ENCODE results near the gene DCAF8. TPM values are rescaled to one million over a fixed set of nuclear protein-coding genes. Genes with fewer than 3 reads are reported as not detected.

Gene DCAF8
- total RNA-seq, 2 donors from 2014 or later: 124 to 167 TPM

DNA sequence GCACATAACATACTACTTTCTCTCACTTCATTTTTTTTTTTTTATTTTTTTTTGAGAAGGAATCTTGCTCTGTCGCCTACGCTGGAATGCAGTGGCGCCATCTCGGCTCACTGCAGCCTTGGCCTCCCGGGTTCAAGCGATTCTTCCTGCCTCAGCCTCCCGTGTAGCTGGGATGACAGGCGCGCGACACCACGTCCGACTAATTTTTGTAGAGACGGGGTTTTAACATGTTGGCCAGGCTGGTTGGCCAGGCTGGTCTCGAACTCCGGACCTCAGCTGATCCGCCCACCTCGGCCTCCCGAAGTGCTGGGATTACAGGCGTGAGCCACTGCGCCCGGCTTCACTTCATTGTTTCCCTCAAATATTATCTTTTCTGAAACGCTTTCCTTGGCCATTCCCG is 23.2 kb upstream of the DCAF8 start:
- peak overlapping the region; percentile 97 for H3K4me3 ChIP-seq
- peaks cover 31% of the 10 kb centered on the region for H3K36me3 ChIP-seq
- no peak overlapping the region for H3K27ac ChIP-seq
- peaks cover 15 to 23% of the 10 kb centered on the region in 2 donors for H3K4me1 ChIP-seq (ENCODE audit: control insufficient read depth in 1 of 2, low read depth in 2 of 2)
- no peaks in the 10 kb centered on the region for H3K27me3 ChIP-seq (replicated peaks; ENCODE audit: insufficient read depth)
- no peak for DNase-seq (ENCODE audit: low spot score)
- ATAC-seq (ENCODE audit: insufficient number of reproducible peaks, low FRiP score, low read depth): no peak
- H3K9me3 ChIP-seq: no peaks in the 10 kb centered on the region
- TF ChIP-seq, protein P1, sequence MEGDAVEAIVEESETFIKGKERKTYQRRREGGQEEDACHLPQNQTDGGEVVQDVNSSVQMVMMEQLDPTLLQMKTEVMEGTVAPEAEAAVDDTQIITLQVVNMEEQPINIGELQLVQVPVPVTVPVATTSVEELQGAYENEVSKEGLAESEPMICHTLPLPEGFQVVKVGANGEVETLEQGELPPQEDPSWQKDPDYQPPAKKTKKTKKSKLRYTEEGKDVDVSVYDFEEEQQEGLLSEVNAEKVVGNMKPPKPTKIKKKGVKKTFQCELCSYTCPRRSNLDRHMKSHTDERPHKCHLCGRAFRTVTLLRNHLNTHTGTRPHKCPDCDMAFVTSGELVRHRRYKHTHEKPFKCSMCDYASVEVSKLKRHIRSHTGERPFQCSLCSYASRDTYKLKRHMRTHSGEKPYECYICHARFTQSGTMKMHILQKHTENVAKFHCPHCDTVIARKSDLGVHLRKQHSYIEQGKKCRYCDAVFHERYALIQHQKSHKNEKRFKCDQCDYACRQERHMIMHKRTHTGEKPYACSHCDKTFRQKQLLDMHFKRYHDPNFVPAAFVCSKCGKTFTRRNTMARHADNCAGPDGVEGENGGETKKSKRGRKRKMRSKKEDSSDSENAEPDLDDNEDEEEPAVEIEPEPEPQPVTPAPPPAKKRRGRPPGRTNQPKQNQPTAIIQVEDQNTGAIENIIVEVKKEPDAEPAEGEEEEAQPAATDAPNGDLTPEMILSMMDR (IDR thresholded peaks at IDR 0.05): no peak

DNA sequence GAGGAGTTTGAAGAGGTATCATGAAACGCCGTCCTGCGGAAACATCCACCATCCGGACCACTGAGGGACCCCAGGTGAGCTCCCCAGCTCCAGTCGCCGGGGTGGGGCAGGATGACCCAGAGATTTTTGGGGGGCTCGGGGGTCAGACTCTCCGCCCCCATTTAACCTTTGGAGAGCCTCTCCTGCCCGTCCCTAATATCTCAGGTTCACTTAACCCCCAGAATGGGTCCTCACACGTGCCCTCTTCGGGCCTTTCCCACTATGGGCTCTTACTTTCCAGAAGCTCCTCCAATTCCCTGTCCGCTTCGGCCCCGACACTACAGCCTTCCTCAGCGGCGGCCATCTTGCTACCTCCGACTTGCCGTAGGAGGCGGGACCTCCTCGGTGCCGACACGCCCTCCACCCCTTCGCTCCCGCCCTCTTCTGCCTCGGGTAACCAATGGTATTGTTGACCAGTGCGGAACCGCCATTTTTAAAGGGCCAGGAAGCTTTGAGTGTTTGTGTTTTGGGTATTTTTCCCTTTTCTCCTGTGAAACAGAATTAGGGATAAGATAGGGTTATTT is 22.5 kb upstream of the DCAF8 start, which contains the start of gene PEX19:
Gene PEX19 (minus strand): TSS at position 352 of the 563 bp plus-strand sequence. CDS start 9 bp downstream, at position 343.
- Histone ChIP-seq H3K27ac (peak within 1 kb of the TSS; percentile 69 to 85), H3K9me3 (no peaks in the 10 kb centered on the region), H3K4me3 (peak within 1 kb of the TSS; percentile 97), H3K36me3 (peaks cover 31% of the 10 kb centered on the region), H3K4me1 (ENCODE audit: control insufficient read depth in 1 of 2, low read depth in 2 of 2) (peaks cover 15 to 23% of the 10 kb centered on the region in 2 donors), H3K27me3 (replicated peaks; ENCODE audit: insufficient read depth) (no peaks in the 10 kb centered on the region)
- TF ChIP-seq, protein P1 (IDR thresholded peaks at IDR 0.05): no peak
- DNase-seq (ENCODE audit: low spot score) (peak; percentile 85), ATAC-seq (ENCODE audit: insufficient number of reproducible peaks, low FRiP score, low read depth) (peak; percentile 97)

DNA sequence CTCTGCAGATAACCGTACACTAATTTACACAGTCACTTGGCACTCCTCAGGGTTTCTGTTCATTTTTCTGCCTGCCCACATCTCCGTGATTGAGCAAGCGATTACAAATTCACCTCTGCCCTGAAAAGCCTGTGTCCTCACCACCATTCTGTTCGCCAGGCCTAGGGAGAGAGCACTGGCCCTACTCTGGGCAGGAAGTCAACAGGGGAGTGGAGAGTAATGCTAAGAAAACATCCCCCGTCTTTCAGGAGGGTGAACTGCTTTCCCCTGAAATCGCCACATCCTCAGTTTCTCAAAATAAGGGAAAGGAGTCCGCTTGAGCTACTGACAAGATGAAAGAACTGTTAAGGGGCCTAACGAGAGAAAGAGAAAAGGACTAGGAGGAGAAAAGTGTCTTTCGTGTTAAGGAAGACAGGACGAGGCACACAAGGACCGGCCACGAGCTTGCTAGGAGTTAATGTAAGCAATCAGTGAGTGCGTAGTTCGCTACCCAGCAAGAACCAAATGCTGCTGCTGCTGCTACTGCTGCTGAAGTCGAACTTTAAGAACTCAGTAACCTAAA is 22.0 kb upstream of the DCAF8 start:
- H3K9me3 ChIP-seq: no peaks in the 10 kb centered on the region
- no peaks in the 10 kb centered on the region for H3K27me3 ChIP-seq (replicated peaks; ENCODE audit: insufficient read depth)
- ATAC-seq (ENCODE audit: insufficient number of reproducible peaks, low FRiP score, low read depth) (no peak), DNase-seq (ENCODE audit: low spot score) (no peak)
- H3K4me3 ChIP-seq: peak overlapping the region; percentile 97
- peaks cover 33% of the 10 kb centered on the region for H3K36me3 ChIP-seq
- H3K27ac ChIP-seq: peak overlapping the region; percentile 69 to 85
- TF ChIP-seq, protein P1 (IDR thresholded peaks at IDR 0.05): no peak
- H3K4me1 ChIP-seq (ENCODE audit: control insufficient read depth in 1 of 2, low read depth in 2 of 2): peaks cover 15 to 23% of the 10 kb centered on the region in 2 donors

DNA sequence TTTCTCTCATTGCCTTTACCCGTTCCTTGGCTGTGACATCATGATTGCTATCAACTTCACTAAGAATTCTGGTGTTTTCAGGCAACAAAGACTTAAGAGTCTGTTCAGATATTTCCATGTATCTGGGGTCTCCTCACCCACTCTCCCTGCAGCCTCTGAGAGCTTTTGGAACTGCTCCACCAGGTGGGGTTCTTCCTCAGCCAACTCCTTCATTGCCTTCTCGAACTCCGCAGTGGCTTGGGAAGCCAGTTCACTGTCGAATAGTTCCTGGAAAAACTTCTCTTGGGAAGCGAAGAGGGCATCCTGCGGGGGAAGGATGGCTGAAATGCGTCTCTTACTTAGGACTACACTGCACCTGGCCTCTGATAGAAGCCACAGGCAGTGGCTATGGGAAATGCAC is 20.5 kb upstream of the DCAF8 start:
- no peak overlapping the region for H3K27ac ChIP-seq

DNA sequence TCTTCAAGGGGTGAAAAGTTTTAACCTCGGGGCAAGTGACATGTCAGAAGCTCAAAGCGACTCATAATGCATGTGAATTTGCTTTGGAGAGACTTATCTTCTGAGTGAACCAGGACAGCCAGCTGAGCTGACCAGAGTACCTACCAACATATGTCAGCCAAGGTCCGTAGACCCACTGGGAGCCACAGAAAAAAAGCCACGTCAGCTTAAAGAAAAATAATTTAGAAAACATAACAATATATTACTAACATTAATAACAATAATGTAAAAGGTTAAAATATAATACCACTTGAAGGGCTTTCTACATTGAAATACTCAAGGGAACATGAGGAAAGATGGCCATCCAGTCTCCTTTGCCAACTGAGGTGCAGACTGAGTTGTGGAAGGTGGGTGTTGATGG is 15.6 kb upstream of the DCAF8 start:
- H3K36me3 ChIP-seq: peaks cover 44% of the 10 kb centered on the region
- no peak for DNase-seq (ENCODE audit: low spot score)
- no peak overlapping the region for H3K27ac ChIP-seq
- no peaks in the 10 kb centered on the region for H3K9me3 ChIP-seq
- H3K4me1 ChIP-seq (ENCODE audit: control insufficient read depth in 1 of 2, low read depth in 2 of 2): peaks cover 0 to 8% of the 10 kb centered on the region in 2 donors
- no peak overlapping the region for H3K4me3 ChIP-seq
- TF ChIP-seq, protein P1 (IDR thresholded peaks at IDR 0.05): no peak
- H3K27me3 ChIP-seq (replicated peaks; ENCODE audit: insufficient read depth): no peaks in the 10 kb centered on the region
- no peak for ATAC-seq (ENCODE audit: insufficient number of reproducible peaks, low FRiP score, low read depth)

More for the DNA sequence above, 20.5 kb upstream of the DCAF8 start:
- Histone ChIP-seq H3K36me3 (peaks cover 44% of the 10 kb centered on the region), H3K4me1 (ENCODE audit: control insufficient read depth in 1 of 2, low read depth in 2 of 2) (peaks cover 15 to 23% of the 10 kb centered on the region in 2 donors), H3K9me3 (no peaks in the 10 kb centered on the region), H3K27me3 (replicated peaks; ENCODE audit: insufficient read depth) (no peaks in the 10 kb centered on the region), H3K4me3 (no peak overlapping the region)
- TF ChIP-seq, protein P1 (IDR thresholded peaks at IDR 0.05): no peak
- ATAC-seq (ENCODE audit: insufficient number of reproducible peaks, low FRiP score, low read depth) (no peak), DNase-seq (ENCODE audit: low spot score) (no peak)
